ENCODE measurements around the gene GSE1. TPM values are rescaled to one million over a fixed set of nuclear protein-coding genes. Genes with fewer than 3 reads are reported as not detected.
A peak's percentile ranks its signal among the peaks of the same experiment; 100 is the strongest.

The GSE1 gene
- total and polyA plus RNA-seq, 9 of the 15 experiments (the other 6 are each of a cell fraction or from before 2014, with no cell fraction given) = 12.2 to 244 (median 57.9) TPM

DNA sequence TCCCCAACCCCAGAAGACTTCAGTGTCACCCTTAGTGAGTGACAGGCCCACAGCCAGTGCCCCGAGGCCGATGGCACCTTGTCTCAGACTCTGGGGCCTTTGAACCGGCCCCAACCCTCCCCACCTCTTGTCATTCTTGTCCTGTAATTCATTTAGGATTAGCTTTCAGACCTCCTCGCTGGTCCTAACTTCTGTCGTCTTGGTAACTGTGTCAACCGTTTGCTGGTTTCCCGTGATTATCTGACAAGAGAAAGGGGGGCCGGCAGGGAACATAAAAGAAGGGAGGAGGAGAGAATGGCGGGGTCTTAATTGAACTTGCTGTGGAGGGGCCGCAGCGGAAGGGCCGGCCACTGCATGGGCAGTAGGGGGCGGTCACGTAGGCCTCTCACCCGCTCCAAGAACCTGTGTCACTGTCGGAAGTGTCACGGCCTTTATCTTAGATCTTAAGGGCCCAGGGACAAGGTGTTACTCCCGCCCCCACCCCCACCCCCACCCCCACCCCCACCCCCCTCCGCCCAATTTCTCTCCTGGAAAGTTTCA is 46.5 kb upstream of the GSE1 start (continued):
- TF ChIP-seq, protein P1, sequence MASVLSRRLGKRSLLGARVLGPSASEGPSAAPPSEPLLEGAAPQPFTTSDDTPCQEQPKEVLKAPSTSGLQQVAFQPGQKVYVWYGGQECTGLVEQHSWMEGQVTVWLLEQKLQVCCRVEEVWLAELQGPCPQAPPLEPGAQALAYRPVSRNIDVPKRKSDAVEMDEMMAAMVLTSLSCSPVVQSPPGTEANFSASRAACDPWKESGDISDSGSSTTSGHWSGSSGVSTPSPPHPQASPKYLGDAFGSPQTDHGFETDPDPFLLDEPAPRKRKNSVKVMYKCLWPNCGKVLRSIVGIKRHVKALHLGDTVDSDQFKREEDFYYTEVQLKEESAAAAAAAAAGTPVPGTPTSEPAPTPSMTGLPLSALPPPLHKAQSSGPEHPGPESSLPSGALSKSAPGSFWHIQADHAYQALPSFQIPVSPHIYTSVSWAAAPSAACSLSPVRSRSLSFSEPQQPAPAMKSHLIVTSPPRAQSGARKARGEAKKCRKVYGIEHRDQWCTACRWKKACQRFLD (CRISPR knock-in tag; IDR thresholded peaks at IDR 0.05) = no peak; the same call in 1 of the 2 replicates
- TF ChIP-seq ZNF584 (CRISPR knock-in tag; IDR thresholded peaks at IDR 0.05; ENCODE audit: low read depth) (no peak), KDM5B (IDR thresholded peaks at IDR 0.05; ENCODE audit: insufficient replicate concordance, low read depth, low read length) (no peak), BACH1 (tag; IDR thresholded peaks at IDR 0.05) (no peak), DNMT1 (IDR thresholded peaks at IDR 0.05) (no peak), EZH2 (IDR thresholded peaks at IDR 0.05; ENCODE audit: borderline replicate concordance, low read depth, low read length) (no peak), ZFP1 (CRISPR knock-in tag; IDR thresholded peaks at IDR 0.05) (no peak), ZNF3 (CRISPR knock-in tag; IDR thresholded peaks at IDR 0.05) (no peak), RBM25 (IDR thresholded peaks at IDR 0.05; ENCODE audit: low read depth, low read length, severe bottlenecking) (no peak), SRSF7 (optimal IDR thresholded peaks at IDR 0.05; ENCODE audit: low read depth, low read length) (no peak), THRAP3 (IDR thresholded peaks at IDR 0.05; ENCODE audit: borderline replicate concordance) (no peak)
- TF ChIP-seq, protein P2, sequence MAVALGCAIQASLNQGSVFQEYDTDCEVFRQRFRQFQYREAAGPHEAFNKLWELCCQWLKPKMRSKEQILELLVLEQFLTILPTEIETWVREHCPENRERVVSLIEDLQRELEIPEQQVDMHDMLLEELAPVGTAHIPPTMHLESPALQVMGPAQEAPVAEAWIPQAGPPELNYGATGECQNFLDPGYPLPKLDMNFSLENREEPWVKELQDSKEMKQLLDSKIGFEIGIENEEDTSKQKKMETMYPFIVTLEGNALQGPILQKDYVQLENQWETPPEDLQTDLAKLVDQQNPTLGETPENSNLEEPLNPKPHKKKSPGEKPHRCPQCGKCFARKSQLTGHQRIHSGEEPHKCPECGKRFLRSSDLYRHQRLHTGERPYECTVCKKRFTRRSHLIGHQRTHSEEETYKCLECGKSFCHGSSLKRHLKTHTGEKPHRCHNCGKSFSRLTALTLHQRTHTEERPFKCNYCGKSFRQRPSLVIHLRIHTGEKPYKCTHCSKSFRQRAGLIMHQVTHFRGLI (CRISPR knock-in tag; IDR thresholded peaks at IDR 0.05) = no peak
- TF ChIP-seq, protein P3, sequence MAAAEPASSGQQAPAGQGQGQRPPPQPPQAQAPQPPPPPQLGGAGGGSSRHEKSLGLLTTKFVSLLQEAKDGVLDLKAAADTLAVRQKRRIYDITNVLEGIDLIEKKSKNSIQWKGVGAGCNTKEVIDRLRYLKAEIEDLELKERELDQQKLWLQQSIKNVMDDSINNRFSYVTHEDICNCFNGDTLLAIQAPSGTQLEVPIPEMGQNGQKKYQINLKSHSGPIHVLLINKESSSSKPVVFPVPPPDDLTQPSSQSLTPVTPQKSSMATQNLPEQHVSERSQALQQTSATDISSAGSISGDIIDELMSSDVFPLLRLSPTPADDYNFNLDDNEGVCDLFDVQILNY (CRISPR knock-in tag; IDR thresholded peaks at IDR 0.05) = no peak
- TF ChIP-seq, protein P4, sequence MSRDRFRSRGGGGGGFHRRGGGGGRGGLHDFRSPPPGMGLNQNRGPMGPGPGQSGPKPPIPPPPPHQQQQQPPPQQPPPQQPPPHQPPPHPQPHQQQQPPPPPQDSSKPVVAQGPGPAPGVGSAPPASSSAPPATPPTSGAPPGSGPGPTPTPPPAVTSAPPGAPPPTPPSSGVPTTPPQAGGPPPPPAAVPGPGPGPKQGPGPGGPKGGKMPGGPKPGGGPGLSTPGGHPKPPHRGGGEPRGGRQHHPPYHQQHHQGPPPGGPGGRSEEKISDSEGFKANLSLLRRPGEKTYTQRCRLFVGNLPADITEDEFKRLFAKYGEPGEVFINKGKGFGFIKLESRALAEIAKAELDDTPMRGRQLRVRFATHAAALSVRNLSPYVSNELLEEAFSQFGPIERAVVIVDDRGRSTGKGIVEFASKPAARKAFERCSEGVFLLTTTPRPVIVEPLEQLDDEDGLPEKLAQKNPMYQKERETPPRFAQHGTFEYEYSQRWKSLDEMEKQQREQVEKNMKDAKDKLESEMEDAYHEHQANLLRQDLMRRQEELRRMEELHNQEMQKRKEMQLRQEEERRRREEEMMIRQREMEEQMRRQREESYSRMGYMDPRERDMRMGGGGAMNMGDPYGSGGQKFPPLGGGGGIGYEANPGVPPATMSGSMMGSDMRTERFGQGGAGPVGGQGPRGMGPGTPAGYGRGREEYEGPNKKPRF (IDR thresholded peaks at IDR 0.05; ENCODE audit: low read depth, low read length) = no peak
- TF ChIP-seq, protein P5, sequence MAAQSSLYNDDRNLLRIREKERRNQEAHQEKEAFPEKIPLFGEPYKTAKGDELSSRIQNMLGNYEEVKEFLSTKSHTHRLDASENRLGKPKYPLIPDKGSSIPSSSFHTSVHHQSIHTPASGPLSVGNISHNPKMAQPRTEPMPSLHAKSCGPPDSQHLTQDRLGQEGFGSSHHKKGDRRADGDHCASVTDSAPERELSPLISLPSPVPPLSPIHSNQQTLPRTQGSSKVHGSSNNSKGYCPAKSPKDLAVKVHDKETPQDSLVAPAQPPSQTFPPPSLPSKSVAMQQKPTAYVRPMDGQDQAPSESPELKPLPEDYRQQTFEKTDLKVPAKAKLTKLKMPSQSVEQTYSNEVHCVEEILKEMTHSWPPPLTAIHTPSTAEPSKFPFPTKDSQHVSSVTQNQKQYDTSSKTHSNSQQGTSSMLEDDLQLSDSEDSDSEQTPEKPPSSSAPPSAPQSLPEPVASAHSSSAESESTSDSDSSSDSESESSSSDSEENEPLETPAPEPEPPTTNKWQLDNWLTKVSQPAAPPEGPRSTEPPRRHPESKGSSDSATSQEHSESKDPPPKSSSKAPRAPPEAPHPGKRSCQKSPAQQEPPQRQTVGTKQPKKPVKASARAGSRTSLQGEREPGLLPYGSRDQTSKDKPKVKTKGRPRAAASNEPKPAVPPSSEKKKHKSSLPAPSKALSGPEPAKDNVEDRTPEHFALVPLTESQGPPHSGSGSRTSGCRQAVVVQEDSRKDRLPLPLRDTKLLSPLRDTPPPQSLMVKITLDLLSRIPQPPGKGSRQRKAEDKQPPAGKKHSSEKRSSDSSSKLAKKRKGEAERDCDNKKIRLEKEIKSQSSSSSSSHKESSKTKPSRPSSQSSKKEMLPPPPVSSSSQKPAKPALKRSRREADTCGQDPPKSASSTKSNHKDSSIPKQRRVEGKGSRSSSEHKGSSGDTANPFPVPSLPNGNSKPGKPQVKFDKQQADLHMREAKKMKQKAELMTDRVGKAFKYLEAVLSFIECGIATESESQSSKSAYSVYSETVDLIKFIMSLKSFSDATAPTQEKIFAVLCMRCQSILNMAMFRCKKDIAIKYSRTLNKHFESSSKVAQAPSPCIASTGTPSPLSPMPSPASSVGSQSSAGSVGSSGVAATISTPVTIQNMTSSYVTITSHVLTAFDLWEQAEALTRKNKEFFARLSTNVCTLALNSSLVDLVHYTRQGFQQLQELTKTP (IDR thresholded peaks at IDR 0.05; ENCODE audit: low read depth in 1 of 2, partially characterized antibody in 2 of 2) = peak in 1 of 2 experiments; percentile 18
- TF ChIP-seq, protein P6, sequence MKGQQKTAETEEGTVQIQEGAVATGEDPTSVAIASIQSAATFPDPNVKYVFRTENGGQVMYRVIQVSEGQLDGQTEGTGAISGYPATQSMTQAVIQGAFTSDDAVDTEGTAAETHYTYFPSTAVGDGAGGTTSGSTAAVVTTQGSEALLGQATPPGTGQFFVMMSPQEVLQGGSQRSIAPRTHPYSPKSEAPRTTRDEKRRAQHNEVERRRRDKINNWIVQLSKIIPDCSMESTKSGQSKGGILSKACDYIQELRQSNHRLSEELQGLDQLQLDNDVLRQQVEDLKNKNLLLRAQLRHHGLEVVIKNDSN (CRISPR knock-in tag; IDR thresholded peaks at IDR 0.05) = no peak
